CD1c-positive myeloid dendritic cell (primary cell): ENCODE results near the gene TMEM200C.

ENCODE experiments used
- DNase-seq: peaks from one replicate; pipeline ENCODE4 v3.0.0-alpha.2; 2016; ENCODE audit errors: extremely low spot score

Gene TMEM200C

GRCh38 chr18:5895299-5895875 lies at the start of gene TMEM200C:
Gene TMEM200C, minus strand, starts transcription at chr18:5895522. Its CDS starts 3,459 bp downstream, at chr18:5892063.
- DNase-seq: no peak

- DNase-seq: no peak
These were observed 49.1 kb upstream of the TMEM200C start for GRCh38 chr18:5944448-5944847.

GRCh38 chr18:5943514-5943913 lies 48.2 kb upstream of the TMEM200C start:
- DNase-seq: no peak

- DNase-seq: no peak
These were observed 47.3 kb upstream of the TMEM200C start for GRCh38 chr18:5942591-5942990.

- no peak for DNase-seq
These were observed 46.6 kb upstream of the TMEM200C start for GRCh38 chr18:5941890-5942289.

- DNase-seq: no peak
These were observed 44.7 kb upstream of the TMEM200C start for GRCh38 chr18:5939801-5940667.

GRCh38 chr18:5937795-5938194 lies 42.5 kb upstream of the TMEM200C start:
- DNase-seq: no peak

- DNase-seq: no peak
These were observed 41.8 kb upstream of the TMEM200C start for GRCh38 chr18:5937121-5937520.

GRCh38 chr18:5930789-5931188 lies 35.5 kb upstream of the TMEM200C start:
- DNase-seq: no peak

GRCh38 chr18:5918205-5918858 lies 23.0 kb upstream of the TMEM200C start:
- no peak for DNase-seq

GRCh38 chr18:5914951-5915350 lies 19.6 kb upstream of the TMEM200C start:
- DNase-seq: no peak

GRCh38 chr18:5914016-5914415 lies 18.7 kb upstream of the TMEM200C start:
- DNase-seq: no peak

- no peak for DNase-seq
These were observed 17.2 kb upstream of the TMEM200C start for GRCh38 chr18:5912566-5912965.

- no peak for DNase-seq
These were observed 13.8 kb upstream of the TMEM200C start for GRCh38 chr18:5909125-5909524.

GRCh38 chr18:5903386-5903785 lies 8.1 kb upstream of the TMEM200C start:
- no peak for DNase-seq

- no peak for DNase-seq
These were observed 4.9 kb upstream of the TMEM200C start for GRCh38 chr18:5900262-5900661.

- DNase-seq: no peak
These were observed 4.5 kb upstream of the TMEM200C start for GRCh38 chr18:5899835-5900234.

GRCh38 chr18:5895876-5896740 lies 786 bp upstream of the TMEM200C start:
- DNase-seq: peak; percentile 1

- DNase-seq: no peak
These were observed 567 bp downstream of the TMEM200C start for GRCh38 chr18:5894611-5895298.

- no peak for DNase-seq
These were observed 1.2 kb downstream of the TMEM200C start for GRCh38 chr18:5893956-5894610.
